ENCODE data around the gene CASKIN1.
"Not testable (repeated sequence)": the region's sequence is repeated elsewhere in the genome, so short reads cannot be mapped to it uniquely, and the experiment has no call there.

CASKIN1 gene

GRCh38 chr16:2196162-2196980 is at the start of gene CASKIN1:
CASKIN1 (minus strand) TSS chr16:2196605; CDS start chr16:2196432, 173 bp downstream.
- peak in 1 of 10 donors; percentile 31 for DNase-seq
- intact Hi-C loops (cut with DNase I) = no loop called here

- peak in 1 of 10 donors; percentile 65 for DNase-seq
- intact Hi-C loops (cut with DNase I) = no loop called here
Observed at GRCh38 chr16:2244926-2245795, 48.8 kb upstream of the CASKIN1 start.

DNA sequence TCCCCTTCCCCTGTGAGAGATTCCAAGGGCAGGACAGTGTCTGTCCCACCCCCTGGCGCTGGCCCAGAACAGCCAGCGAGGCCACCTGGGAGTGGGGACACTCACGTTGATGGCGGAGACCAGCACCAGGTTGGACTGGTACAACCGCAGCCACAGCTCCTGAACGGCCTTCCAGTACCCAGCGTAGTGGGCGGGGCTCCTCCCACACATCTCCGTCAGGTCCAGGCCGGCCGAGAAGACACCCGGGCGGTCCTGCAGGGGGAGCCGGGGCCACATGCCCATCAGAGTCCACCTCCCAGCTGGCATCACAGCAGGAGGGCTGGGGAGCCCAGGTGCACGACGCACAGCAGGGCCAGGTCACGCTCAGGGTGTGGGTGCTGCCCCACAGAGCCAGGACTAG is 47.9 kb upstream of the CASKIN1 start:
- intact Hi-C loops (cut with DNase I) = no loop called here
- peak in 1 of 10 donors; percentile 69 for DNase-seq

GRCh38 chr16:2243781-2244180 is 47.4 kb upstream of the CASKIN1 start:
- peak in 1 of 10 donors; percentile 59 for DNase-seq
- intact Hi-C loops (cut with DNase I) = no loop called here

DNA sequence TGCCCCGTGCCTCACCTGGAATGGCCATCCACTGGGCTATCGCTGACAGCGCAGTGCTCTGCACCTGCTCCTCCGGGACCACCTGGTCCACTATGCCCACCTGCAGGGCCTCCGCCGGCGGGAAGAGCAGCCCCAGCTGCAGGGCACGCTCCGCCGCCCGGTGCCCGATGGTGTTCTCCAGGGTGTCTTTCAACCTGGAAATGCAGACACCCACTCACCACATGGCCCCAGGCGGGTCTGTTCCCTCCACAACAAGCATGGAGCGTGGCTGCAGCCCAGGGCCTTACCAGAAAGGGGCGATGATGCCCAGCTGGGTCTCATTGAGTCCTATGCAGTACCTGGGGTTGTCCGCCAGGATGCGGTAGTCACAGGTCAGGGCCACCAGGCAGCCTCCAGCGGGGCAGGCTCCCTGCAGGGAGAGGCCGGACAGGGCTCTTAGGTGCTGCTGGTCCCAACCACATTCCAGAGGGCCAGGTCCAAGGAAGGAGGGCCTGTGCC is 46.7 kb upstream of the CASKIN1 start:
- DNase-seq = peak in 1 of 10 donors; percentile 71
- intact Hi-C loops (cut with DNase I) = no loop called here

GRCh38 chr16:2242598-2242997 is 46.2 kb upstream of the CASKIN1 start:
- intact Hi-C loops (cut with DNase I) = no loop called here
- peak in 4 of 10 donors; percentile 34 to 90 (median 67) for DNase-seq

GRCh38 chr16:2240331-2240730 is 43.9 kb upstream of the CASKIN1 start:
- DNase-seq; intact Hi-C loops (cut with DNase I): not testable (repeated sequence)

DNA sequence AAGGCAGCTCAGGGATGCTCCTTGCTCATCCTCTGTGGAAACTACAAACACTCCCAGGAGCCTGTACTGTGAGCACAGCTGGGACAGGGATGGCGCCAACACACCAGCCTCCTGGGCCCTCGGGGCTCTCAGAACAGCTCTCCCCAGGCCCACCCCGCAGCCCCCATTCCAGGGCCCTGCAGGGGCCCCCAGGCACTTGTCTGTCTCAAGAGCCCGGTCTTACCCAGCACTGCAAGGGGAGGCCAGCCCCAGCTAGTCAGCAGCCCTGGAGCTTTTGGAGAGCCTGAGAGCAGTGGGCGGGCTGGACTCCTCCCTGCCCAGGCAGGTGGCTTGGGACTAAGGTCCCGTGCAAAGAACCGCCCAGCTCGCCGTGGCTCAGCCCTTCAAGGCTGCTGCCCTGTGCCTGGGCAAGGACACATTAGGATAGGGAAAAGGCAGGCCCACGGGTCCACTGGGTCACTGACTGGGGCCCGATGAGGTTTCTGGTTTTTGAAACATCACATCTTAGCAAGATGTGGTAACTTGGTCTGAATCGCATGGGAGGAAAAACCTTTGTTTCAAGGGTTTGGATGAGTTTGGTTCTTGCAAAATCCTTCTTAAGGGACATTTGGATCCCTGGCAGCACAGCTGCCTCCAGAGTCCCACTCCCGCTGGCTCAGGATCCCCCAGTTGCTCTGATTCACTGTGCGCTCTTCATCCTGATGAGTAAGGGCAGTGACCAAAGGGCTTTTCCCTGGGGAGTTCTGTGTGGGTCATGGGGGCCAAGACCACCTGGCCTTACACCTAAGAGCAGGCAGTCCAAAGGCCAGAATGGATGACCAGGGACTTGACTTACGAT is 42.7 kb upstream of the CASKIN1 start:
- DNase-seq = no peak

DNA sequence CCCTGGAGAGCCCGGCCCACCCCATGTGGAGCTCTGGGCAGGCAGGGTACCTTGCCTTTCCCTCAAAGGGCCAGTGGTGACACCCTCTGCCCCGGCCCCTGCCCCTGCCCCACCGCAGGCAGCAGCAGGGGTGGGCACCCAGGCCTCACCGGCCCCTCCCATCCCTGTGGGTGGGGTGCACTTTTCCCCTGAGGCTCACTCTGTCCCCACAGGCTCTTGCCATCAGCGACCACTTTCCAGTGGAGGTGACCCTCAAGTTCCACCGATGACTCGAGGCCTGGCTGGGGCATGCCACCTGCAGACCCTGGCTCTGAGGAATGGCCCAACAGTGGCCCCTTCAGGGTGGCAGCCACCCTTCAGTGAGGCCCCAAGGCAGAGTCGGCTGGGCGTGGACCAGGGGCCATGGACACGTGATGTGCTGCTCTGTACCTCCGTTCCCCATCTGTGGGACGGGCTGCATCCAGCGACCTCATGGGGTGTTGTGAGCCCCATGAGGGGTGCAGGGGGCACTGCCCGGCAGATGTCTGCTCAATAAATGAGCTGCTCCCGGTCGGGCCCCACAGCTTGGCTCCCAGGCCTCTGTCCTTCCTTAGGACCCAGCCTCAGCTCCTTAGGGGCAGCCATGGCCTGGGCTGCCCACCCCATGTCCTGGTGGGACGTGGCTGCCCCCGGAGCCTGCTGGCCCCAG is 41.9 kb upstream of the CASKIN1 start:
- intact Hi-C loops (cut with DNase I) = no loop called here
- no peak for DNase-seq

More for the DNA sequence above, 42.7 kb upstream of the CASKIN1 start:
- intact Hi-C loops (cut with DNase I) = no loop called here

- intact Hi-C loops (cut with DNase I) = no loop called here
- no peak for DNase-seq
Observed at GRCh38 chr16:2237493-2238149, 41.2 kb upstream of the CASKIN1 start.

- DNase-seq = no peak
- intact Hi-C loops (cut with DNase I) = no loop called here
Observed at GRCh38 chr16:2237102-2237482, 40.7 kb upstream of the CASKIN1 start.

- no peak for DNase-seq
- intact Hi-C loops (cut with DNase I) = no loop called here
Observed at GRCh38 chr16:2236337-2237101, 40.1 kb upstream of the CASKIN1 start, which contains the start of gene DNASE1L2. DNASE1L2 (plus strand) TSS chr16:2236444; CDS start chr16:2236817, 373 bp downstream.

DNA sequence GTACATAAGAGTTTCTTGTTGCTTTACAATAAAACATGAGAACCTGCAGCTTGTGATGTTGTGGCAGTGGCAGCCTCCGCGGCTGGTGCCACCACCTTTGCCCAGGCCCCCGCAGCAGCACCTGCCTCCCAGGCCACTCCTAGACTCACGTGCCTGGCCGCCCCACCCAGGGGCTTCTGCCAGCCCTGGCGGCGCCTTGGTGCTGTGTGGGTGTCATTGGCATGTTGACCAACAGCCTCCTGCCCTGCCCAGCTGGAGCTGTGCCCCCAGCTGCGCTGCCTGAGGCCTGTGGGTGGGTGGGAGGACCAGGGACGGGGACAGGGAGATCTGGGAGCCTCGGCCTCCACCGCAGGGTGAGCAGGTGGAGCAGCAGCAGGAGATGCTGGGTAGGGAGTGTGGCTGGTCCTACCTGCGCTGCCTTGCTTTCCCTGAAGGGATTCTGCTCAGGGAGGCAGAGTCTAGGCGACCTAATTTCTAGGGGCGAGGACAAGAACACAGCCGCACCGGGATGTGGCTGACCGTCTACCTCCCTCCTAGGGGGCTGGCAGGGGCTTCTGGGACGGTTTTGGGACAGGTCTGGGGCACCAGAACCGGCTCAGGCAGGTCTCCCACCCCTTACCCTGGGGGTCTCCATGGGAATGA is 39.4 kb upstream of the CASKIN1 start:
- no peak for DNase-seq
- intact Hi-C loops (cut with DNase I) = no loop called here

DNA sequence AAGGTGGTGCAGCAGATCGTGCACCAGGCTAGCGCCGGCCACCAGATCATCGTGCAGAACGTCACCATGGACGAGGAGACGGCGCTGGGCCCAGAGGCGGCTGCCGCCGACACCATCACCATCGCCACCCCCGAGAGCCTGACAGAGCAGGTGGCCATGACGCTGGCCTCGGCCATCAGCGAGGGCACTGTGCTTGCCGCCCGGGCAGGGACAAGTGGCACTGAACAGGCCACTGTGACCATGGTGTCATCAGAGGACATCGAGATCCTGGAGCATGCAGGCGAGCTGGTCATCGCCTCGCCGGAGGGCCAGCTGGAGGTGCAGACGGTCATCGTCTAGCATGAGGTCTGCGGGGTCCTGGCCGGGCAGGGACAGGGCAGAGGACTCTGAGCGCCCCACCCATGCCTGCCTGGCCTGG is 38.8 kb upstream of the CASKIN1 start:
- intact Hi-C loops (cut with DNase I) = no loop called here

GRCh38 chr16:2234813-2235170 is 38.4 kb upstream of the CASKIN1 start:
- intact Hi-C loops (cut with DNase I) = no loop called here
- DNase-seq = no peak

More for the DNA sequence above, 38.8 kb upstream of the CASKIN1 start:
- DNase-seq = no peak

DNA sequence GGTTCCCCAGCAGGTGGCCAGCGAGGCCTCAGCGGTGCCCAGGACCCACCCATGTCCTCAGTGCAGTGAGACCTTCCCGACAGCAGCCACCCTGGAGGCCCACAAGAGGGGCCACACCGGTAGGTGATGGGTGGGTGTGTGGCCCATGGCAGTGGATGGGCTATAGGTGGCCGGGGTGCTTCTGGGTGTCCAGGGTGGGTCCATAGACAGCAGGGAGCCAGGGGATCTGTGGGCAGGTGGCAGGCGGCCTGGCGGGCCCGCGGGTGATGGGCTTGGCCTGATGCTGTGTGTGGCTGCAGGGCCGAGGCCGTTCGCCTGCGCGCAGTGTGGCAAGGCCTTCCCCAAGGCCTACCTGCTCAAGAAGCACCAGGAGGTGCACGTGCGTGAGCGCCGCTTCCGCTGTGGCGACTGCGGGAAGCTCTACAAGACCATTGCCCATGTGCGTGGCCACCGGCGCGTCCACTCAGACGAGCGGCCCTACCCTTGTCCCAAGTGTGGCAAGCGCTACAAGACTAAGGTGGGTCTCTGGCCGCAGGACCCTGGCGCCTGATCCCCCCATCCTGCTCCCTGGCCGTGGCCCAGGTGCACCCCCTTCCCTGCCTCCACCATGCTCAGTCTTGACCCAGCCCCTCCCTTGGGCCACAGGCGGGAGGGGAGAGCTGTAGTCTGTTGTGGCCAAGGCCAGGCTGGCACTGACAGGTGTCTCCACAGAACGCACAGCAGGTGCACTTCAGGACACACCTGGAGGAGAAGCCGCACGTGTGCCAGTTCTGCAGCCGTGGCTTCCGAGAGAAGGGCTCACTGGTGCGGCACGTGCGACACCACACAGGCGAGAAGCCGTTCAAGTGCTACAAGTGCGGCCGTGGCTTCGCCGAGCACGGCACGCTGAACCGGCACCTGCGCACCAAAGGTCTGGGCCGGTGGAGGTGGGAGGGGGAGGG is 37.7 kb upstream of the CASKIN1 start:
- DNase-seq = no peak
- intact Hi-C loops (cut with DNase I) = no loop called here
